Measurements from ENCODE around the gene JAZF1.

JAZF1 gene

GRCh38 chr7:27914409-27914808 is 266.2 kb downstream of the JAZF1 start:
- Histone ChIP-seq H3K27ac (no peak overlapping the region), H3K4me1 (ENCODE audit: control insufficient read depth in 1 of 2, insufficient read depth in 1 of 2, low read depth in 1 of 2, low read length in 1 of 2) (no peaks in the 10 kb centered on the region), H3K36me3 (no peaks in the 10 kb centered on the region), H3K27me3 (no peaks in the 10 kb centered on the region), H3K9me3 (no peaks in the 10 kb centered on the region), H3K4me3 (ENCODE audit: low read depth in 1 of 2, low read length in 1 of 2) (no peak overlapping the region)
- no peak for TF ChIP-seq CTCF (IDR thresholded peaks at IDR 0.05)

DNA sequence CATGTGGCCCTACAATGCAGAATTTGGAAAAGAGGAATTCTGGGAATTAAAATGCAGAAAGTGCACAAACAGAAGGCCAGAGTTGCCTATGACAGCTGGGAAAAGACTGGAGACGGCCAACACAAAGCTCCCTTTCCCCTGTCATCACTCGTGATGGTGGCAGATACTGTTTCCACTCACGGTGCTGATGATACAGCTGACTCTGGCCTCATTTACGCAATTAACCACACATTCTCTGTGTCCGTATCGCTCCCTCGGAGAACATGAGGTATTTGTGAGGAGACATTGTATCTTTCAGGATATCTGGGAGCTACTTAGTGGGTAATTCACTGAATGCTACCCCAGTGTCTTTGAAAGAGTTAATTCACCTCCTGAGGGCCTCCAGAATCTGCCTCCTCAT is 267.8 kb downstream of the JAZF1 start:
- Histone ChIP-seq H3K27me3 (no peaks in the 10 kb centered on the region), H3K36me3 (no peaks in the 10 kb centered on the region), H3K9me3 (no peaks in the 10 kb centered on the region), H3K4me3 (ENCODE audit: low read depth in 1 of 2, low read length in 1 of 2) (no peak overlapping the region), H3K27ac (no peak overlapping the region), H3K4me1 (ENCODE audit: control insufficient read depth in 1 of 2, insufficient read depth in 1 of 2, low read depth in 1 of 2, low read length in 1 of 2) (no peaks in the 10 kb centered on the region)
- no peak for TF ChIP-seq CTCF (IDR thresholded peaks at IDR 0.05)

DNA sequence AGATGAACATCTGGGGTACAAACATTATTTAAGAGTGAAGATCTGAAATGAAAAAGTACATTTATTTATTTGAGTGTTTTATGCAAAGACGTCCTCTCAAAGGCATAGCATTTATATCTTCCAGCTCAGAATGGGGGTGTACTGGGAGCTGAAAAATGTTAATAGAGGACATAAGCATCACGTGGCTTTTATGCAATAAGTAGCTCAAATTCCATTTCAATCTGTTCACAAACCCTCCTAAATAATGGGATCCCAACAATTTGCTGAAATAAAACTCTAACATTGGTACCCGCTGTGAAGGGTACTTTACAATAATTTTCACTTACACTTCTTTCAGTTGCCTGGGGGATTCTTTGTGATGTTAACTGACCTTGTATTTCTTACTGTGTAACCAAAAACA is 268.7 kb downstream of the JAZF1 start:
- Histone ChIP-seq H3K9me3 (no peaks in the 10 kb centered on the region), H3K27ac (no peak overlapping the region), H3K4me1 (ENCODE audit: control insufficient read depth in 1 of 2, insufficient read depth in 1 of 2, low read depth in 1 of 2, low read length in 1 of 2) (no peaks in the 10 kb centered on the region), H3K27me3 (no peaks in the 10 kb centered on the region), H3K36me3 (no peaks in the 10 kb centered on the region), H3K4me3 (ENCODE audit: low read depth in 1 of 2, low read length in 1 of 2) (no peak overlapping the region)
- no peak for TF ChIP-seq CTCF (IDR thresholded peaks at IDR 0.05)

DNA sequence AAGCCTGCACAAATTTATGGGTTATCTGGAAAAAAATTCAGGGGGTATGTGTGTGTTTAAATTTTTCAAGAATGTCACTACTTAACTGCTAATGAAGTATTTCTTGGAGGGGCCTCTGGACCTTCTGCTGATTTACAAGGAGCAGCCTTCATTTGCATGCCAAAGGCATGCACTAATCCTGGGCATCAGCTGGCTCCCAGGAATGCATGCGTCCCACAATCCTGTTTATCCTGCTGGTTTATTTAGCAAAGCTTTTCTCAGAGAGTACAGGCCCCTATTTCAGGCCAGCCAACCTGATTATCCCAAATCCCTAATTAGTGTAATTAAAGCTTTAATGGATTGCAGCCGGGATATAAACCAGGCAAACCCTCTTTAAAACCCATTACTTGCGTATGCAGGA is 270.3 kb downstream of the JAZF1 start:
- no peaks in the 10 kb centered on the region for H3K27me3 ChIP-seq

GRCh38 chr7:27908534-27909165 is 271.9 kb downstream of the JAZF1 start:
- Histone ChIP-seq H3K27ac (no peak overlapping the region), H3K4me1 (ENCODE audit: control insufficient read depth in 1 of 2, insufficient read depth in 1 of 2, low read depth in 1 of 2, low read length in 1 of 2) (no peaks in the 10 kb centered on the region), H3K36me3 (no peaks in the 10 kb centered on the region), H3K4me3 (ENCODE audit: low read depth in 1 of 2, low read length in 1 of 2) (no peak overlapping the region), H3K27me3 (no peaks in the 10 kb centered on the region), H3K9me3 (no peaks in the 10 kb centered on the region)
- no peak for TF ChIP-seq CTCF (IDR thresholded peaks at IDR 0.05)

More for the DNA sequence above, 270.3 kb downstream of the JAZF1 start:
- TF ChIP-seq CTCF (IDR thresholded peaks at IDR 0.05): no peak
- Histone ChIP-seq H3K36me3 (no peaks in the 10 kb centered on the region), H3K4me3 (ENCODE audit: low read depth in 1 of 2, low read length in 1 of 2) (no peak overlapping the region), H3K27ac (no peak overlapping the region), H3K9me3 (no peaks in the 10 kb centered on the region), H3K4me1 (ENCODE audit: control insufficient read depth in 1 of 2, insufficient read depth in 1 of 2, low read depth in 1 of 2, low read length in 1 of 2) (no peaks in the 10 kb centered on the region)
